Activated CD4-positive, alpha-beta T cell treated with anti-CD3 and anti-CD28 coated beads for 36 hours (primary cell): ENCODE measurements around the gene TYW5. TPM values are rescaled to one million over a fixed set of nuclear protein-coding genes. Genes with fewer than 3 reads are reported as not detected.

Experiments used
- ATAC-seq: fragments of 200-7000 bp; cut with Tn5 transposase; one replicate; pipeline ENCODE4 v1.10.0; 2021; ENCODE audit warnings: mild to moderate bottlenecking, moderate library complexity
- CTCF ChIA-PET: fragments of 350-600 bp; sonication (Branson Sonifier 250); formaldehyde crosslinking; loops from one replicate; lab custom pipeline; 2021; ENCODE audit warnings: antibody characterized with exemption; lab: Charles Lee
- POLR2A ChIA-PET: fragments of 350-600 bp; sonication (Branson Sonifier 250); formaldehyde crosslinking; loops from one replicate; lab custom pipeline; 2021; ENCODE audit warnings: antibody characterized with exemption, inconsistent platforms; lab: Charles Lee
- DNase-seq: peaks from one replicate; pipeline ENCODE4 v3.0.0-alpha.2; 2020
- H3K27ac Mint-ChIP-seq: one replicate; pipeline ENCODE4 v1.8.0; 2021; ENCODE audit warnings: mixed read lengths
- H3K27me3 Mint-ChIP-seq: one replicate; pipeline ENCODE4 v1.8.0; 2021; ENCODE audit warnings: mixed read lengths
- H3K36me3 Mint-ChIP-seq: one replicate; pipeline ENCODE4 v1.8.0; 2021; ENCODE audit warnings: low read depth, mixed read lengths
- H3K4me1 Mint-ChIP-seq: one replicate; pipeline ENCODE4 v1.8.0; 2021; ENCODE audit warnings: mixed read lengths
- H3K4me3 Mint-ChIP-seq: one replicate; pipeline ENCODE4 v1.8.0; 2021; ENCODE audit warnings: mild to moderate bottlenecking, moderate library complexity, mixed read lengths
- H3K9me3 Mint-ChIP-seq: one replicate; pipeline ENCODE4 v1.8.0; 2021; ENCODE audit warnings: low read depth, mixed read lengths
- intact Hi-C, 2 experiments: fragments of 100-400 bp; cut with DNase I in 1 of 2; cut with micrococcal nuclease in 1 of 2; formaldehyde crosslinking; loops; one replicate each; pipeline versions ENCODE4 v1.14.2 to v1.15.1; 2022 to 2024; cut with DNase I, micrococcal nuclease
- total RNA-seq, 2 experiments: library from RNA; stranded (reverse); gene quantifications; one replicate each; pipeline ENCODE4 v1.2.3, GENCODE V29; 2021

The TYW5 gene
- total RNA-seq, 2 experiments from 2014 or later, result 9.6 to 10.1 TPM

DNA sequence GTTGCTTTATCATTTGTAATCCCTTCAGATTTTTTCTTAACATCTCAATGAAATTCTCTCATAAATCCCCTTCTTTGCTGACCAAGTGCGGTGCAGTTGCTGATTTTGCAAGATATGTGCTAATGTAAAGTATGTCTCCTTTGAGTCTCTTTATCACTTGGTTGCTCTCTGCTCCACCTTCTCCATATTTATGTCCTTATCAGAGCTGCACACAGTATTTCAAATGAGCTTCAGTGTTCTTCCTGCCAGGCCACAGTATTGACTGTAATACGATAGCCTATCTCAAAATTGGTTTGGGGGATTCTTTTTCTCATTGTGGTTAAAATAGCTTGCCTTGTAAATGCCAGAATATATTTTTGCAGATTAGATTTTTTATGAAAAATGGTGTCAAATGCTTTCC, 32.3 kb upstream of the TYW5 start:
- Mint-ChIP-seq H3K27me3 (no peaks in the 10 kb centered on the region), H3K27ac (no peak overlapping the region), H3K4me3 (no peak overlapping the region), H3K9me3 (no peaks in the 10 kb centered on the region), H3K4me1 (peaks cover 5% of the 10 kb centered on the region), H3K36me3 (no peaks in the 10 kb centered on the region)
- DNase-seq (no peak), ATAC-seq (no peak)
- ChIA-PET CTCF (interaction anchor here (1.0 to 1.4 kb wide), 3 partner anchors 480 to 535 kb away, joined by 3 to 7 read pairs (median 5); no protein-coding TSS in a partner anchor), POLR2A (no interaction called here)
- intact Hi-C loops, result no loop called here

GRCh38 chr2:199985625-199986207, 30.4 kb upstream of the TYW5 start:
- Mint-ChIP-seq H3K36me3 (no peaks in the 10 kb centered on the region), H3K4me1 (peaks cover 5% of the 10 kb centered on the region), H3K27ac (no peak overlapping the region), H3K9me3 (no peaks in the 10 kb centered on the region), H3K27me3 (no peaks in the 10 kb centered on the region), H3K4me3 (no peak overlapping the region)
- peak; percentile 78 for DNase-seq
- intact Hi-C loops, result no loop called here
- ChIA-PET CTCF (interaction anchor here (0.6 to 3.4 kb wide), 22 partner anchors 10 to 881 kb away, joined by 3 to 24 read pairs (median 4); partner anchors contain the start of gene SPATS2L), POLR2A (no interaction called here)
- ATAC-seq, result peak; percentile 95

DNA sequence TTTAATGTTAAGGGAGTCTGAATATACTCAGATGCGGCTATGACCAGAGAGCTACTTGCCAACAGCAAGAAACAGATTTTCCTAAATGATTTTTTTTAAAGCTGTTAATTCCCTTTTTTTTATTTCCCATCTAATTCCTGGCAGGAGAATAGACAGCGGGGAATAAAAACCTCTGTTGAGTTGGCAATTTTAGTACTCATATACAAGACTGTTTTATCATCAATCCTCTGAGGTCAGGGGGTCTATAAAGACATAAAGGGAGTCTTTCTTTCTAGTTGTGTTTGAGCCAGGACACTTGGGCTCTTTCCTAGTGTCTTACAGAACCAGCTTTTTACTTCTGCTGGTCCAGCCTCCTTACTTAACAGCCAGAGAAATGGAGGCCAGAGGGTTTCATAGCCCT, 29.5 kb upstream of the TYW5 start:
- Mint-ChIP-seq H3K4me3 (no peak overlapping the region), H3K4me1 (peaks cover 8% of the 10 kb centered on the region), H3K27ac (no peak overlapping the region), H3K9me3 (no peaks in the 10 kb centered on the region), H3K36me3 (no peaks in the 10 kb centered on the region), H3K27me3 (no peaks in the 10 kb centered on the region)
- ATAC-seq (no peak), DNase-seq (no peak)
- CTCF ChIA-PET, result interaction anchor here (0.6 to 3.4 kb wide), 10 partner anchors 11 to 518 kb away, joined by 3 to 24 read pairs (median 4); no protein-coding TSS in a partner anchor
- POLR2A ChIA-PET, result no interaction called here
- intact Hi-C loops, result no loop called here

- intact Hi-C loops, result no loop called here
- H3K9me3 Mint-ChIP-seq, result no peaks in the 10 kb centered on the region
- H3K27me3 Mint-ChIP-seq, result no peaks in the 10 kb centered on the region
Observed at GRCh38 chr2:199984159-199984558, 28.9 kb upstream of the TYW5 start.

DNA sequence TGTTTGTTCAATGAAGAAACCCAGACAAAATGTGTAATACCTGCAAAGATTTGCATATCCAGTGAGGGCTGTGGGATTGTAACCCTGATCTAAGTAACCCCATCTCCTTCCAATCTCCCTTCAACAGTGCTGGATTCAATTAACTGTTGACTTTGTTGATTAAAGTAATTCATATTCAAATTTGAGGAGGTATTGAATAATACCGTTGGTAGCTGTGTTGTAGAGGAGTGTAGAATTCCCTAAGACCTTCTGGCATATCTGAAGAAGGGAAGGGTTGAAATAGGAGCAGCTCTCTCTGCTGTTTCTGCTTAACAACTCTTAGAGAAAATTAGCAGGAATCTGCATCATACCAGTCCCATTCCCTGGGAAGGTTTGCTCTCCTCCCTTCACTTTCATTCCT, 28.2 kb upstream of the TYW5 start:
- intact Hi-C loops, result no loop called here
- Mint-ChIP-seq H3K27ac (no peak overlapping the region), H3K27me3 (no peaks in the 10 kb centered on the region), H3K4me1 (peaks cover 15% of the 10 kb centered on the region), H3K4me3 (no peak overlapping the region), H3K36me3 (no peaks in the 10 kb centered on the region), H3K9me3 (no peaks in the 10 kb centered on the region)
- ChIA-PET POLR2A (no interaction called here), CTCF (interaction anchor here (3.4 kb wide), 1 partner anchor 501 kb away, joined by 24 read pairs; no protein-coding TSS in a partner anchor)
- DNase-seq (no peak), ATAC-seq (no peak)

More at GRCh38 chr2:199984159-199984558, 28.9 kb upstream of the TYW5 start:
- ChIA-PET POLR2A (no interaction called here), CTCF (interaction anchor here (0.7 to 3.4 kb wide), 6 partner anchors 11 to 500 kb away, joined by 3 to 24 read pairs (median 6); no protein-coding TSS in a partner anchor)
- Mint-ChIP-seq H3K27ac (no peak overlapping the region), H3K4me1 (peaks cover 10% of the 10 kb centered on the region), H3K36me3 (no peaks in the 10 kb centered on the region), H3K4me3 (no peak overlapping the region)
- ATAC-seq (no peak), DNase-seq (no peak)

GRCh38 chr2:199982126-199982843, 27.0 kb upstream of the TYW5 start:
- no peak for ATAC-seq
- intact Hi-C loops, result no loop called here
- Mint-ChIP-seq H3K27ac (no peak overlapping the region), H3K4me1 (peaks cover 26% of the 10 kb centered on the region), H3K4me3 (no peak overlapping the region), H3K9me3 (no peaks in the 10 kb centered on the region), H3K36me3 (no peaks in the 10 kb centered on the region), H3K27me3 (no peaks in the 10 kb centered on the region)
- no peak for DNase-seq
- CTCF ChIA-PET, result interaction anchor here (0.7 to 1.0 kb wide), 2 partner anchors 14 to 489 kb away, joined by 3 to 4 read pairs; no protein-coding TSS in a partner anchor
- POLR2A ChIA-PET, result no interaction called here

DNA sequence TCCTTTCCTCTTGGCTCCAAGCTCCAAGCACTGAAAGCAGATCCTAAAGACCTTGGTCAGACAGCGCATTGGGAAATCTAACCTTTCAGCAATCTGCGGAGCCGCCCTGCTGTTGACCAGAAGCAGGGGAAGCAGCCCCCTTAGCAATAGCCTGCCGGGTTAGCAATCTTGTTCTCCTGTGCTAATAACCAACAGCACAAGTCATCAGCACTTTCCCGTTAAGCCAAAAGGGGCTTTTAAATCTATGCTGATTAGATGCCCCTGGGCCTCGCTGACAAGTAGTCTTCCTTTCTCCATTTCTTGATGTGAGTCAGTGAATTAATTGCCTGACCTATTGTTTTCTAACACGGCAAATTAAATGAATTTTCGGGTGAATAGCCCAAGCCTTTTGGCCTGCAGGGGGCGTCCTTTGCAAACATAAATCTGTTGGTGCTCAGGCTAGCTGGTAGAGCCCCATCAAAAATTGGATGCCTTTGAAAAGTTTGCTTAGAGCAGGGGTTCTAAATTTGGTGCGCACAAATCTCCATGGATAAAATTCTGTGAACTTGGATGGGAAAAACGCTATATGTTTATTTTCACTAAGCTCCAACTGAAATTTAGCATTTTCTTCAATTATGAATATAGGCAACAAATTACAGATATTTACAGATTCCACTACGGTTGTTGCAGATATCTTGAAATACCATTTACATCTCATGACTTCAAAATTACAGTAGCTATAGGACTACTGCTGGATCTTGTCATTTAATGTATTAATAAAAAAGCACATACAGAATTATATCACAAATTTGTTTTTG, 24.7 kb upstream of the TYW5 start:
- peaks cover 4% of the 10 kb centered on the region for H3K36me3 Mint-ChIP-seq
- intact Hi-C loops, result loop anchor here (1.0 to 5.0 kb wide), 7 partner anchors 327 to 831 kb away; partner anchors contain the start of genes SPATS2L (in 2 of the 2) and BZW1 (in 1 of the 2)
- CTCF ChIA-PET, result interaction anchor here (0.7 to 3.6 kb wide), 22 partner anchors 9 to 736 kb away, joined by 3 to 44 read pairs (median 4); no protein-coding TSS in a partner anchor
- no peak overlapping the region for H3K4me3 Mint-ChIP-seq
- POLR2A ChIA-PET, result interaction anchor here (1.0 kb wide), 1 partner anchor 546 kb away, joined by 3 read pairs; the partner anchor contains the start of gene SGO2
- DNase-seq, result peak; percentile 91
- no peaks in the 10 kb centered on the region for H3K9me3 Mint-ChIP-seq
- ATAC-seq, result no peak
- no peaks in the 10 kb centered on the region for H3K27me3 Mint-ChIP-seq
- H3K27ac Mint-ChIP-seq, result no peak overlapping the region
- H3K4me1 Mint-ChIP-seq, result peaks cover 21% of the 10 kb centered on the region

GRCh38 chr2:199979398-199979797, 24.1 kb upstream of the TYW5 start:
- intact Hi-C loops, result loop anchor here (2.0 to 5.0 kb wide), 5 partner anchors 328 to 831 kb away; partner anchors contain the start of genes SPATS2L (in 2 of the 2) and BZW1 (in 1 of the 2)
- ChIA-PET CTCF (interaction anchor here (1.0 to 3.6 kb wide), 10 partner anchors 8 to 523 kb away, joined by 3 to 44 read pairs (median 4); no protein-coding TSS in a partner anchor), POLR2A (interaction anchor here (1.0 kb wide), 1 partner anchor 547 kb away, joined by 3 read pairs; the partner anchor contains the start of gene SGO2)
- Mint-ChIP-seq H3K36me3 (peaks cover 4% of the 10 kb centered on the region), H3K27ac (no peak overlapping the region), H3K4me1 (peaks cover 21% of the 10 kb centered on the region), H3K9me3 (no peaks in the 10 kb centered on the region), H3K4me3 (no peak overlapping the region), H3K27me3 (no peaks in the 10 kb centered on the region)
- ATAC-seq (no peak), DNase-seq (no peak)

DNA sequence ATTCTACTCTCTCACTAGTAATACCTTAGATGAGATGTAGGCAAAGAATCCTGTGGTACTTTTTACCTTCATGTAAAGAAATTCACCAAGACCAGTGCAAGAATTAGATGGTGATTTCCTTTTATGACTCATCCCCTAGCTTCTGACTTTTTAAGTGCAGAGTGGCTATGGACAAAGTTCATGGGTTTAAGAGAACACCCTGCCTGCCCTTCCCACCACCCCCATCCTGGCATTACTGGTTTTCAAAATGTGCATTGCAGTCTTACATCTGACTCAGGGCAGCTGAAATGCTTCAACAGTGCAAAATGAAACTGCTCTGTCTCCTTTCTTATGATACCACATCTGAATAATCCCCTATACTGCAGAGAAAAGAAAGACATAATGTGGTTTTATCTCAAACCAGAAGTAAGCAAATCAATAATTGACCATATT, 22.7 kb upstream of the TYW5 start:
- intact Hi-C loops, result loop anchor here (1.0 to 5.0 kb wide), 10 partner anchors 329 to 833 kb away; partner anchors contain the start of genes SPATS2L (in 2 of the 2) and BZW1 (in 1 of the 2)
- Mint-ChIP-seq H3K4me1 (peaks cover 21% of the 10 kb centered on the region), H3K4me3 (no peak overlapping the region), H3K27me3 (no peaks in the 10 kb centered on the region), H3K27ac (peak overlapping the region; percentile 21), H3K36me3 (peaks cover 5% of the 10 kb centered on the region), H3K9me3 (no peaks in the 10 kb centered on the region)
- CTCF ChIA-PET, result interaction anchor here (0.8 to 3.6 kb wide), 3 partner anchors 477 to 505 kb away, joined by 3 to 44 read pairs (median 3); no protein-coding TSS in a partner anchor
- POLR2A ChIA-PET, result no interaction called here
- ATAC-seq, result peak; percentile 94
- DNase-seq, result peak; percentile 74

DNA sequence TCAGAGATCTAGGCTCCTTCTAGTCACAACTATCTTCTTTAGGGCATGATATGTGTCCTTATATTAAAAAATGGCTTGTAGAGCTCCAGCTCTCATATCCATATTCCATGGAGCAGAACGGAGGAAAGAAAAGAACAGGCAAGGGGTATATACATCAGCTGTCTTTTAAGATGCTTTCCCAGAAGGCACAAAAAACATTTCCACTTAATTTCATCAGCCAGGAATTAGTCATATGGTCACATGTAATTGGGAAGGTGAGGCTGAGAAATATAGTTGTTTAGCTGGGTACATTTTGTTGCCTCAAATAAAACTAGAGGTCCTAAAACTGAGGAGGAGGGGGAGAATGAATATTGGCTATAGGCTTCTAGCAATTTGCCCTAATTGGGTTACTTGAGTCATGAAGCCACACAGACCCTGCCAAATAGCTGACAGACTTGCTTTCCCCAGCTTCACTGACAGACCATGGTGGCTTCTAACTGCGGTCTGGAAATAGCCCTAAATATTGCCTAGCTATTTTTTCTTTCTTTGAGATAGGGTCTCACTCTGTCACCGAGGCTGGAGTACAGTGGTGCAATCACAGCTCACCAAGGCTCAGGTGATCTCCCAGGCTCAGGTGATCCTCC, 20.1 kb upstream of the TYW5 start:
- ChIA-PET CTCF (interaction anchor here (0.6 to 1.8 kb wide), 6 partner anchors 10 to 509 kb away, joined by 3 to 6 read pairs (median 3); no protein-coding TSS in a partner anchor), POLR2A (no interaction called here)
- Mint-ChIP-seq H3K4me1 (peaks cover 21% of the 10 kb centered on the region), H3K36me3 (peaks cover 5% of the 10 kb centered on the region), H3K27ac (no peak overlapping the region), H3K9me3 (no peaks in the 10 kb centered on the region), H3K4me3 (no peak overlapping the region), H3K27me3 (no peaks in the 10 kb centered on the region)
- no peak for DNase-seq
- no peak for ATAC-seq
- intact Hi-C loops, result loop anchor here (5.0 kb wide), 2 partner anchors 332 to 602 kb away; partner anchors contain the start of gene SPATS2L (in 2 of the 2)
